ENCODE data around the gene CHAC2. TPM values are rescaled to one million over a fixed set of nuclear protein-coding genes. Genes with fewer than 3 reads are reported as not detected.

Gene CHAC2
- total and polyA plus RNA-seq, 2 experiments from 2014 or later: 2.1 to 3.8 TPM

DNA sequence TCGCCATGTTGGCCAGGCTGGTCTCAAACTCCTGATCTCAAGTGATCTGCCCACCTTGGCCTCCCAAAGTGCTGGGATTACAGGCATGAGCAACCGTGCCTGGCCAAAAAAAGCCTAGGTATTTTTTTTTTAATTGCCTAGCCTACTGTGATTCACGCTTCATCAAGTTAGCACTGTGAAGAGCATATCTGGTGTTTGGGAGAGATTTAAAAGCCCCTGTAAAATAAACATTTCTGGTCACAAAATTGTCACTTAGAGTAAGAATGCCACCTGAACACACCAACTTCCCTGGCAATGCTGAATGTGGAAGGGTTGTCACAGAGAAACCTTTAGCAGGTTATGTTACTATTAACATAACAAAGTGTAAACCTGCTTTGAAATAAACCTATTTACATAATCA lies 39.7 kb upstream of the CHAC2 start:
- Histone ChIP-seq H3K79me2 (peaks cover 7% of the 10 kb centered on the region), H3K27ac (no peak overlapping the region), H3K9me2 (replicated peaks; ENCODE audit: insufficient read depth) (no peaks in the 10 kb centered on the region), H3K4me2 (no peak overlapping the region), H3K36me3 (replicated peaks; ENCODE audit: insufficient read depth, low read depth) (peaks cover 2% of the 10 kb centered on the region), H3K9me3 (ENCODE audit: low read depth) (no peaks in the 10 kb centered on the region), H3K4me3 (no peak overlapping the region), H2AFZ (no peak overlapping the region), H4K20me1 (ENCODE audit: insufficient read depth, poor library complexity, severe bottlenecking) (no peaks in the 10 kb centered on the region), H3K4me1 (ENCODE audit: insufficient read depth) (no peaks in the 10 kb centered on the region), H3K27me3 (no peaks in the 10 kb centered on the region)
- DNase-seq (ENCODE audit: low spot score): no peak
- WGBS (ENCODE audit: low lambda C conversion rate, missing lambda C conversion rate): 95% methylated on average over 3 of the region's 3 CpGs
- no peak for TF ChIP-seq EZH2phosphoT487 (IDR thresholded peaks at IDR 0.05; ENCODE audit: low read depth, severe bottlenecking, unreplicated experiment)
- no peak for TF ChIP-seq EZH2 (IDR thresholded peaks at IDR 0.05; ENCODE audit: borderline replicate concordance)
- TF ChIP-seq, protein P1, sequence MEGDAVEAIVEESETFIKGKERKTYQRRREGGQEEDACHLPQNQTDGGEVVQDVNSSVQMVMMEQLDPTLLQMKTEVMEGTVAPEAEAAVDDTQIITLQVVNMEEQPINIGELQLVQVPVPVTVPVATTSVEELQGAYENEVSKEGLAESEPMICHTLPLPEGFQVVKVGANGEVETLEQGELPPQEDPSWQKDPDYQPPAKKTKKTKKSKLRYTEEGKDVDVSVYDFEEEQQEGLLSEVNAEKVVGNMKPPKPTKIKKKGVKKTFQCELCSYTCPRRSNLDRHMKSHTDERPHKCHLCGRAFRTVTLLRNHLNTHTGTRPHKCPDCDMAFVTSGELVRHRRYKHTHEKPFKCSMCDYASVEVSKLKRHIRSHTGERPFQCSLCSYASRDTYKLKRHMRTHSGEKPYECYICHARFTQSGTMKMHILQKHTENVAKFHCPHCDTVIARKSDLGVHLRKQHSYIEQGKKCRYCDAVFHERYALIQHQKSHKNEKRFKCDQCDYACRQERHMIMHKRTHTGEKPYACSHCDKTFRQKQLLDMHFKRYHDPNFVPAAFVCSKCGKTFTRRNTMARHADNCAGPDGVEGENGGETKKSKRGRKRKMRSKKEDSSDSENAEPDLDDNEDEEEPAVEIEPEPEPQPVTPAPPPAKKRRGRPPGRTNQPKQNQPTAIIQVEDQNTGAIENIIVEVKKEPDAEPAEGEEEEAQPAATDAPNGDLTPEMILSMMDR (IDR thresholded peaks at IDR 0.05; ENCODE audit: poor library complexity): no peak

DNA sequence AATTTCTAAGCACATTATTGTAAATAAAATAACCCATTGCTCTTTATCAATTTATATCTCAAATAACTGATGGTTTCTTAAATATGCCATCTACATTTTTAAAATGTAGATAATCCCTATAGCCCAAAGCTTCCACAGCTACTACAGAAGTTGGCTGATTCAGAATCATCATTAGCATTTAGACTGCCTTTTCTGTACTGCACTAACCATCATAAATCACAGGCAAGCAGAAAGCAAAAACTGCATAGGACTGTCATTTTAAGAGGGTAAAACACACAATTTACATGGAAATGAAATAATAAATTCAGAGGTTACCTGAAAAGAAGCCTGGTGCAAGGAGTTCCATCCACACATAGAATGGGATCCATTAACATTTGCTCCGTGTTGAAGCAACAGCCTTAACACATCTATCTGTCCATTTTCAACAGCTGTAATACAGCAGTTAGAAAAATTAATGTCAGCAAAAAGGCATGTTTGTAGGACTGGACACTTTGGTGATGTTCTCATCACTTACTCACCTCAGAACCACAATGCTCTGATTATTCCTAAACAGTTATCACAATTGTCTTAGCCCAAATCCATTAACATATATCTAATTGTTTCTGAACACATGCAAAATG lies 38.4 kb upstream of the CHAC2 start:
- Histone ChIP-seq H3K36me3 (replicated peaks; ENCODE audit: insufficient read depth, low read depth) (peaks cover 2% of the 10 kb centered on the region), H3K9me2 (replicated peaks; ENCODE audit: insufficient read depth) (no peaks in the 10 kb centered on the region), H2AFZ (no peak overlapping the region), H4K20me1 (ENCODE audit: insufficient read depth, poor library complexity, severe bottlenecking) (no peaks in the 10 kb centered on the region), H3K4me1 (ENCODE audit: insufficient read depth) (no peaks in the 10 kb centered on the region), H3K27ac (no peak overlapping the region), H3K79me2 (no peaks in the 10 kb centered on the region), H3K9me3 (ENCODE audit: low read depth) (no peaks in the 10 kb centered on the region), H3K4me3 (no peak overlapping the region), H3K4me2 (no peak overlapping the region), H3K27me3 (no peaks in the 10 kb centered on the region)
- no peak for DNase-seq (ENCODE audit: low spot score)
- TF ChIP-seq, protein P1 (IDR thresholded peaks at IDR 0.05; ENCODE audit: poor library complexity): no peak
- TF ChIP-seq EZH2 (IDR thresholded peaks at IDR 0.05; ENCODE audit: borderline replicate concordance) (no peak), EZH2phosphoT487 (IDR thresholded peaks at IDR 0.05; ENCODE audit: low read depth, severe bottlenecking, unreplicated experiment) (no peak)
- 87% methylated on average over 1 of the region's 1 CpG for WGBS (ENCODE audit: low lambda C conversion rate, missing lambda C conversion rate)

DNA sequence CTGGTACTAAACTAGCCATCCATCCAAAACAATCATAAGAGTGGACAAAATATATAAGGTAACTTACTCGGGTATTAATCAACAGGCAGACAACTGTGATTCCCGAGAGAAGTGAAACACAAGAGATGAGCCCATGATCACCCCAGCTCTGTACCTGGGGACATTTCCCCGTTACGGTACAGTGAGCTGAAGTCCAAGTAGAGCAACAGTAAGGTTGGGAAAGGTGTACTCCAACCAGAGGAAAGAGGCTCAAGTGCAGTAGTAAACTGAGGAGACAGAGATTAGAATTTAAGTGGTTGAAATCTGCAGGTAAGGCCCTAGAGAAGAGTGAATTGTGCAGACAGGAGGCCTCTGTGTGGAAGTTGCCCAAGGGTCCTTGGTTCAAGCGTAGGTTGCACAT lies 30.5 kb upstream of the CHAC2 start:
- Histone ChIP-seq H3K9me2 (replicated peaks; ENCODE audit: insufficient read depth) (no peaks in the 10 kb centered on the region), H4K20me1 (ENCODE audit: insufficient read depth, poor library complexity, severe bottlenecking) (no peaks in the 10 kb centered on the region), H3K4me3 (no peak overlapping the region), H3K36me3 (replicated peaks; ENCODE audit: insufficient read depth, low read depth) (no peaks in the 10 kb centered on the region), H3K27ac (no peak overlapping the region), H2AFZ (no peak overlapping the region), H3K79me2 (no peaks in the 10 kb centered on the region), H3K9me3 (ENCODE audit: low read depth) (no peaks in the 10 kb centered on the region), H3K4me2 (no peak overlapping the region), H3K4me1 (ENCODE audit: insufficient read depth) (no peaks in the 10 kb centered on the region), H3K27me3 (no peaks in the 10 kb centered on the region)
- no peak for DNase-seq (ENCODE audit: low spot score)
- TF ChIP-seq, protein P1 (IDR thresholded peaks at IDR 0.05; ENCODE audit: poor library complexity): no peak
- over 99% methylated on average over 5 of the region's 5 CpGs for WGBS (ENCODE audit: low lambda C conversion rate, missing lambda C conversion rate)

DNA sequence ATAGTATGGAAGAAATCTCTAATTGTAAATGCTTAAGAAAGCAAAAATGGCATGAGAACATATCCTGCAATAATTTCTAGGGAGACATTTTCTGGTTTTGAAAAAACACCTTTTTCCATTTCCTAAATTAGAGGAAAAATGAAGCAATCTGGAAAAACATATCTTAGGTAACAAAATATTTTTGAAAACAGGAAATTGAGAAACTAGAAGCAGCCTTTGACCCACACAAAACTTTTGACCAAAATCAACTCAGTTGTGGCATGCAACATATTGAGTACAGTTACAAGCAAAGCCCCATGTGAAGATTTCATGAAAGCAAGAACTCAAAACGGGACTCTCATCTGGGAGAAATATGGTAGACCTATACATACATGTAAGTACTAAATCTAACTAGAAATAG lies 28.6 kb upstream of the CHAC2 start:
- Histone ChIP-seq H3K27ac (no peak overlapping the region), H3K4me2 (no peak overlapping the region), H3K9me3 (ENCODE audit: low read depth) (no peaks in the 10 kb centered on the region), H4K20me1 (ENCODE audit: insufficient read depth, poor library complexity, severe bottlenecking) (no peaks in the 10 kb centered on the region), H2AFZ (no peak overlapping the region), H3K4me1 (ENCODE audit: insufficient read depth) (no peaks in the 10 kb centered on the region), H3K9me2 (replicated peaks; ENCODE audit: insufficient read depth) (no peaks in the 10 kb centered on the region), H3K27me3 (no peaks in the 10 kb centered on the region), H3K36me3 (replicated peaks; ENCODE audit: insufficient read depth, low read depth) (no peaks in the 10 kb centered on the region), H3K79me2 (no peaks in the 10 kb centered on the region), H3K4me3 (no peak overlapping the region)
- TF ChIP-seq EZH2 (IDR thresholded peaks at IDR 0.05; ENCODE audit: borderline replicate concordance) (no peak), EZH2phosphoT487 (IDR thresholded peaks at IDR 0.05; ENCODE audit: low read depth, severe bottlenecking, unreplicated experiment) (no peak)
- TF ChIP-seq, protein P1 (IDR thresholded peaks at IDR 0.05; ENCODE audit: poor library complexity): no peak
- no peak for DNase-seq (ENCODE audit: low spot score)
- 77% methylated on average over 1 of the region's 1 CpG for WGBS (ENCODE audit: low lambda C conversion rate, missing lambda C conversion rate)

All from hepatocyte (in vitro differentiated cells).